AG09309 (cell line): ENCODE data around the gene LINS1.

ENCODE experiments used
- DNase-seq: peaks from one replicate; pipeline ENCODE4 v3.0.0-alpha.2; 2010; ENCODE audit warnings: low read depth
- H3K4me3 ChIP-seq: 2 replicates; pipeline ENCODE4 v1.5.1; 2011; ENCODE audit warnings: mild to moderate bottlenecking, low read depth, low read length, moderate library complexity; ENCODE audit not compliant: control insufficient read depth
- TF ChIP-seq, protein P1 (sequence below): IDR thresholded peaks from 2 replicates; pipeline ENCODE4 v1.5.1; 2011; ENCODE audit warnings: mild to moderate bottlenecking, low read depth, low read length, inconsistent platforms; ENCODE audit not compliant: insufficient read depth, control insufficient read depth; ENCODE audit errors: missing control alignments

The LINS1 gene

DNA sequence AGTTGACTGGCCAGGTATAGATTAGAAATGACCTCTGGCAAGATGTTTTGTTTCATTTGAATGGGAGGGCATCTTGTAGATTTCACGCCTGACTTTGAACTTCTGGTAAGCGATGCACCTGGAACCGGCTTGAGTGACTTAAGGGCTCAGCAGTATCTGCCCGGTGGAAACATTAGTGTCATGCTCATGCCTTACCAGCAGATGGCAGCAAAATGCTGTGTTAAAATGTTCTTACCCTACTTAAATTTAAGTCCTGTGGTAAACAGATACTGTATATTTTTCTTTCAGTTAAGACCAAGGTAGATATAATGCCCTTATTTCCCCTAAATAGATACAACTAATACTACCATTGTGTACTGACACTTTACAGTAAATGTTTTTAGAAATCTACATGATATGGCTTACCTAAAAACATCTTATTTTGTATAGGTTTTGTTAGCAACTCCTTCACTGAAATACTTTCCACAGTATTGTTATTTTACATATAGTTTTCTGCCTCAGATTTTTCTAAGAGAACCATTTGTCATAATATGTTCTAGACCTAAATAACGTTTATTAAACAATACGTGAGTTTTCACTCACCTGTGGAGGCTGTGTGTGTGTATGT, 25.9 kb upstream of the LINS1 start:
- TF ChIP-seq, protein P1, sequence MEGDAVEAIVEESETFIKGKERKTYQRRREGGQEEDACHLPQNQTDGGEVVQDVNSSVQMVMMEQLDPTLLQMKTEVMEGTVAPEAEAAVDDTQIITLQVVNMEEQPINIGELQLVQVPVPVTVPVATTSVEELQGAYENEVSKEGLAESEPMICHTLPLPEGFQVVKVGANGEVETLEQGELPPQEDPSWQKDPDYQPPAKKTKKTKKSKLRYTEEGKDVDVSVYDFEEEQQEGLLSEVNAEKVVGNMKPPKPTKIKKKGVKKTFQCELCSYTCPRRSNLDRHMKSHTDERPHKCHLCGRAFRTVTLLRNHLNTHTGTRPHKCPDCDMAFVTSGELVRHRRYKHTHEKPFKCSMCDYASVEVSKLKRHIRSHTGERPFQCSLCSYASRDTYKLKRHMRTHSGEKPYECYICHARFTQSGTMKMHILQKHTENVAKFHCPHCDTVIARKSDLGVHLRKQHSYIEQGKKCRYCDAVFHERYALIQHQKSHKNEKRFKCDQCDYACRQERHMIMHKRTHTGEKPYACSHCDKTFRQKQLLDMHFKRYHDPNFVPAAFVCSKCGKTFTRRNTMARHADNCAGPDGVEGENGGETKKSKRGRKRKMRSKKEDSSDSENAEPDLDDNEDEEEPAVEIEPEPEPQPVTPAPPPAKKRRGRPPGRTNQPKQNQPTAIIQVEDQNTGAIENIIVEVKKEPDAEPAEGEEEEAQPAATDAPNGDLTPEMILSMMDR: peak; percentile 71
- DNase-seq: peak; percentile 62
- no peak overlapping the region for H3K4me3 ChIP-seq

GRCh38 chr15:100623301-100623700, 21.3 kb upstream of the LINS1 start:
- TF ChIP-seq, protein P1: no peak
- no peak for DNase-seq

GRCh38 chr15:100616700-100617099, 14.7 kb upstream of the LINS1 start:
- H3K4me3 ChIP-seq: no peak overlapping the region
- DNase-seq: no peak
- TF ChIP-seq, protein P1: no peak

More at GRCh38 chr15:100623301-100623700, 21.3 kb upstream of the LINS1 start:
- H3K4me3 ChIP-seq: no peak overlapping the region

GRCh38 chr15:100615801-100616200, 13.8 kb upstream of the LINS1 start:
- no peak overlapping the region for H3K4me3 ChIP-seq
- DNase-seq: no peak
- TF ChIP-seq, protein P1: no peak

- H3K4me3 ChIP-seq: no peak overlapping the region
- no peak for DNase-seq
- TF ChIP-seq, protein P1: no peak
Observed at GRCh38 chr15:100614918-100615317, 12.9 kb upstream of the LINS1 start.

DNA sequence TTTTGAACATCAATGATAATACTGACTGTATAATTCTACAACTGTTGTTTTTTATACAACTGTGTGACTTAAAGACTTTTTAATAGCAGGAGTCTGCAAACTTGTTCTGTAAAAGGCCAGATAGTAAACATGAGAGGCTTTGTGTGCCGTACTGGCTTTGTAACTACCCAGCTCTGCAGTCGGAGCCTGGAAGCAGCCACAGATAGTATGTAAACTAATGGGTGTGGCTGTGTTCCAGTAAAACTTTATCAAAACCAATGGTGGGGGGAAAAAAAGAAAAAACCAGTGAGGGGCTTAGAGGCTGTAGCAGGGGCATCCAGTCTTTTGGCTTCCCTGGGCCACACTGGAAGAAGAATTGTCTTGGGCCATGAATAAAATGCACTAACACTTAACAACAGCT, 12.4 kb upstream of the LINS1 start:
- no peak for DNase-seq
- H3K4me3 ChIP-seq: no peak overlapping the region
- TF ChIP-seq, protein P1: no peak
